22Rv1 (cell line): ENCODE results near the gene CEP128.

Source experiments
- H3K27ac ChIP-seq: fragments of 450-650 bp; 2 replicates; pipeline ENCODE4 v1.5.1; 2017
- CTCF ChIP-seq: fragments of 450-650 bp; IDR thresholded peaks from 2 replicates; pipeline ENCODE4 v1.5.1; 2017; ENCODE audit warnings: mild to moderate bottlenecking
- ZFX ChIP-seq: fragments of 450-650 bp; IDR thresholded peaks from 2 replicates; pipeline ENCODE4 v1.6.1; 2017; ENCODE audit warnings: antibody characterized with exemption, borderline replicate concordance

The CEP128 gene

GRCh38 chr14:80576401-80576800 lies 365.1 kb downstream of the CEP128 start:
- TF ChIP-seq CTCF: no peak
- TF ChIP-seq ZFX: no peak
- no peak overlapping the region for H3K27ac ChIP-seq

GRCh38 chr14:80575763-80576162 lies 365.8 kb downstream of the CEP128 start:
- no peak overlapping the region for H3K27ac ChIP-seq
- TF ChIP-seq ZFX (no peak), CTCF (no peak)

- no peak overlapping the region for H3K27ac ChIP-seq
- TF ChIP-seq ZFX (no peak), CTCF (no peak)
These were observed 368.9 kb downstream of the CEP128 start for GRCh38 chr14:80572666-80573065.

- TF ChIP-seq ZFX: no peak
- no peak for TF ChIP-seq CTCF
- H3K27ac ChIP-seq: no peak overlapping the region
These were observed 370.6 kb downstream of the CEP128 start for GRCh38 chr14:80570930-80571298.

- H3K27ac ChIP-seq: no peak overlapping the region
- no peak for TF ChIP-seq ZFX
- TF ChIP-seq CTCF: no peak
These were observed 373.5 kb downstream of the CEP128 start for GRCh38 chr14:80567905-80568536.

- no peak for TF ChIP-seq ZFX
- no peak for TF ChIP-seq CTCF
- no peak overlapping the region for H3K27ac ChIP-seq
These were observed 376.5 kb downstream of the CEP128 start for GRCh38 chr14:80565001-80565400.

GRCh38 chr14:80564051-80564450 lies 377.5 kb downstream of the CEP128 start:
- no peak overlapping the region for H3K27ac ChIP-seq
- TF ChIP-seq ZFX: no peak
- TF ChIP-seq CTCF: no peak
